HepG2 (cell line): ENCODE data around the gene DNLZ. TPM values are rescaled to one million over a fixed set of nuclear protein-coding genes. Genes with fewer than 3 reads are reported as not detected.

Experiments used
- ARNT2 ChIP-seq: sonication (generic); formaldehyde crosslinking; IDR thresholded peaks from 2 replicates; pipeline ENCODE4 v1.8.0; 2022; ENCODE audit warnings: mild to moderate bottlenecking, low read depth, missing genetic modification reagents, moderate library complexity
- BRD4 ChIP-seq: sonication (generic); formaldehyde crosslinking; IDR thresholded peaks from 2 replicates; pipeline ENCODE4 v1.4.0; 2020; ENCODE audit warnings: missing genetic modification reagents
- MBNL3 ChIP-seq: fragments of 250-450 bp; sonication (Bioruptor Pico); conservative IDR thresholded peaks from 2 replicates; pipeline ENCODE4 v1.8.0; 2022; ENCODE audit warnings: mild to moderate bottlenecking, inconsistent platforms
- MXD4 ChIP-seq: IDR thresholded peaks from 2 replicates; pipeline ENCODE4 v1.6.1; 2016; ENCODE audit warnings: mild to moderate bottlenecking, missing biosample characterization, missing genetic modification reagents
- NBN ChIP-seq: fragments of 450-650 bp; conservative IDR thresholded peaks from 2 replicates; pipeline ENCODE4 v1.6.1; 2017
- NFRKB ChIP-seq: fragments of 450-650 bp; IDR thresholded peaks from 2 replicates; pipeline ENCODE4 v1.6.1; 2017
- NFYC ChIP-seq: IDR thresholded peaks from 2 replicates; pipeline ENCODE4 v1.6.1; 2016; ENCODE audit warnings: missing genetic modification reagents, missing compliant biosample characterization
- PAXIP1 ChIP-seq: sonication (generic); formaldehyde crosslinking; conservative IDR thresholded peaks from 2 replicates; pipeline ENCODE4 v1.4.0; 2020; ENCODE audit warnings: mild to moderate bottlenecking, missing genetic modification reagents, moderate library complexity
- POLR2AphosphoS5 ChIP-seq: IDR thresholded peaks from 2 replicates; pipeline ENCODE4 v1.6.1; 2012; ENCODE audit warnings: low read depth, low read length
- SMAD1 ChIP-seq: sonication (generic); formaldehyde crosslinking; IDR thresholded peaks from 2 replicates; pipeline ENCODE4 v1.4.0; 2020; ENCODE audit warnings: missing genetic modification reagents, low read depth, mild to moderate bottlenecking, borderline replicate concordance
- SMAD3 ChIP-seq: sonication (generic); formaldehyde crosslinking; IDR thresholded peaks from 2 replicates; pipeline ENCODE4 v1.4.0; 2020; ENCODE audit warnings: missing genetic modification reagents
- TAF15 ChIP-seq: fragments of 200-400 bp; formaldehyde crosslinking; IDR thresholded peaks from one replicate; pipeline ENCODE4 v1.6.1; 2018; ENCODE audit warnings: mild to moderate bottlenecking, low read depth, low read length; ENCODE audit not compliant: poor library complexity, severe bottlenecking
- TEAD3 ChIP-seq: optimal IDR thresholded peaks from 2 replicates; pipeline ENCODE3; 2016; ENCODE audit warnings: borderline replicate concordance
- XBP1 ChIP-seq: sonication (generic); formaldehyde crosslinking; IDR thresholded peaks from 2 replicates; pipeline ENCODE4 v1.5.0; 2020; ENCODE audit warnings: missing genetic modification reagents
- ZNF281 ChIP-seq: sonication (generic); formaldehyde crosslinking; IDR thresholded peaks from 2 replicates; pipeline ENCODE4 v1.4.0; 2020; ENCODE audit warnings: missing genetic modification reagents, borderline replicate concordance
- ZNF354B ChIP-seq: sonication (generic); formaldehyde crosslinking; IDR thresholded peaks from 2 replicates; pipeline ENCODE4 v1.8.0; 2022; ENCODE audit warnings: mild to moderate bottlenecking, missing genetic modification reagents
- ZNF414 ChIP-seq: sonication (generic); formaldehyde crosslinking; IDR thresholded peaks from 2 replicates; pipeline ENCODE4 v1.5.0; 2020; ENCODE audit warnings: missing genetic modification reagents
- ZNF513 ChIP-seq: sonication (generic); formaldehyde crosslinking; conservative IDR thresholded peaks from 2 replicates; pipeline ENCODE4 v1.5.0; 2020; ENCODE audit warnings: missing genetic modification reagents
- ZNF766 ChIP-seq: sonication (generic); formaldehyde crosslinking; IDR thresholded peaks from 2 replicates; pipeline ENCODE4 v1.5.0; 2020; ENCODE audit warnings: missing genetic modification reagents, borderline replicate concordance
- ZSCAN22 ChIP-seq: sonication (generic); formaldehyde crosslinking; IDR thresholded peaks from 2 replicates; pipeline ENCODE4 v1.4.0; 2020; ENCODE audit warnings: mild to moderate bottlenecking, missing genetic modification reagents
- polyA plus RNA-seq, 8 experiments: library from polyadenylated mRNA; depleted of rRNA in 3 of 8; stranded (reverse) in 7 of 8; unstranded in 1 of 8; fragments of >200 nt; fragmentation: Illumina TruSeq in 4 of 8; extraction: Trizol in 4 of 8; gene quantifications; 2 replicates each; pipeline versions ENCODE4 v1.2.1 to v1.2.3, GENCODE V29; 2011 to 2016; ENCODE audit warnings: low read depth in 4 of 8, missing spikeins in 1 of 8, mixed read lengths in 1 of 8; ENCODE audit not compliant: insufficient read depth in 1 of 8
- total RNA-seq, 5 experiments: library from RNA; depleted of rRNA; stranded (reverse); fragments of >200 nt; fragmentation: Illumina TruSeq; extraction: Trizol; gene quantifications; 2 replicates each; pipeline ENCODE4 v1.2.3, GENCODE V29; 2016; ENCODE audit warnings: low read depth in 1 of 5

Gene DNLZ
- total and polyA plus RNA-seq, 2 of the 13 experiments (the other 11 are each of a cell fraction or from before 2014, with no cell fraction given): 3.4 to 8.0 TPM

- TF ChIP-seq SMAD1 (CRISPR knock-in tag) (peak; percentile 85; the same call in 1 of the 2 replicates), MBNL3 (CRISPR knock-in tag) (no peak), ZNF513 (CRISPR knock-in tag) (peak; percentile 89; the same call in 1 of the 2 replicates), NFRKB (no peak), TAF15 (no peak), BRD4 (peak; percentile 75; the same call in 1 of the 2 replicates), MXD4 (CRISPR knock-in tag) (peak; percentile 88), ZNF414 (peak; percentile 92; the same call in 1 of the 2 replicates), ZNF281 (CRISPR knock-in tag) (peak; percentile 67; the same call in 1 of the 2 replicates), PAXIP1 (CRISPR knock-in tag) (no peak; the same call in 1 of the 2 replicates), SMAD3 (no peak), ZNF766 (CRISPR knock-in tag) (peak; percentile 87; the same call in 1 of the 2 replicates), TEAD3 (no peak), XBP1 (CRISPR knock-in tag) (no peak), ZNF354B (CRISPR knock-in tag) (peak; percentile 84; the same call in 1 of the 2 replicates), ARNT2 (CRISPR knock-in tag) (peak; percentile 89), NFYC (CRISPR knock-in tag) (no peak), ZSCAN22 (peak; percentile 79; the same call in 1 of the 2 replicates), POLR2AphosphoS5 (peak; percentile 82), NBN (no peak)
Observed at GRCh38 chr9:136363106-136363948, at the start of gene DNLZ (continued).
